ENCODE measurements around the gene NPHP1. TPM values are rescaled to one million over a fixed set of nuclear protein-coding genes. Genes with fewer than 3 reads are reported as not detected.
"Not testable (repeated sequence)": the region's sequence is repeated elsewhere in the genome, so short reads cannot be mapped to it uniquely, and the experiment has no call there.

Gene NPHP1
- total RNA-seq, 2 donors from 2014 or later: 0.28 to 0.36 TPM

- H3K27me3 Mint-ChIP-seq: peaks cover 45 to 77% of the 10 kb centered on the region in 2 donors
These were observed 90.7 kb downstream of the NPHP1 start for GRCh38 chr2:110113961-110114591.

GRCh38 chr2:110108291-110108690 is 96.5 kb downstream of the NPHP1 start:
- not testable (repeated sequence) for H3K27ac Mint-ChIP-seq; DNase-seq (ENCODE audit: low spot score); H3K36me3 Mint-ChIP-seq; H3K9me3 Mint-ChIP-seq; H3K4me1 Mint-ChIP-seq (ENCODE audit: low read depth in 2 of 2); H3K4me3 Mint-ChIP-seq; ATAC-seq
- peaks cover 28 to 75% of the 10 kb centered on the region in 2 donors for H3K27me3 Mint-ChIP-seq

More at GRCh38 chr2:110113961-110114591, 90.7 kb downstream of the NPHP1 start:
- no peaks in the 10 kb centered on the region for H3K9me3 Mint-ChIP-seq
- no peaks in the 10 kb centered on the region for H3K36me3 Mint-ChIP-seq
- ATAC-seq (peak in 1 of 2 donors; percentile 52), DNase-seq (ENCODE audit: low spot score) (no peak)
- H3K4me3 Mint-ChIP-seq: no peak overlapping the region
- no peak overlapping the region for H3K27ac Mint-ChIP-seq
- no peaks in the 10 kb centered on the region for H3K4me1 Mint-ChIP-seq (ENCODE audit: low read depth in 2 of 2)

- H3K27ac Mint-ChIP-seq: no peak overlapping the region
- DNase-seq (ENCODE audit: low spot score) (no peak), ATAC-seq (no peak)
- no peaks in the 10 kb centered on the region for H3K36me3 Mint-ChIP-seq
- no peaks in the 10 kb centered on the region for H3K9me3 Mint-ChIP-seq
- H3K4me3 Mint-ChIP-seq: no peak overlapping the region
- peaks cover 24 to 67% of the 10 kb centered on the region in 2 donors for H3K27me3 Mint-ChIP-seq
- H3K4me1 Mint-ChIP-seq (ENCODE audit: low read depth in 2 of 2): no peaks in the 10 kb centered on the region
These were observed 97.4 kb downstream of the NPHP1 start for GRCh38 chr2:110107092-110108079.

- ATAC-seq: no peak
- Mint-ChIP-seq H3K27ac (no peak overlapping the region), H3K4me1 (ENCODE audit: low read depth in 2 of 2) (no peaks in the 10 kb centered on the region), H3K4me3 (no peak overlapping the region), H3K27me3 (peaks cover 22 to 60% of the 10 kb centered on the region in 2 donors), H3K9me3 (no peaks in the 10 kb centered on the region), H3K36me3 (no peaks in the 10 kb centered on the region)
- no peak for DNase-seq (ENCODE audit: low spot score)
These were observed 98.2 kb downstream of the NPHP1 start for GRCh38 chr2:110106642-110107041.

- H3K27ac Mint-ChIP-seq: no peak overlapping the region
- no peak overlapping the region for H3K4me3 Mint-ChIP-seq
- DNase-seq (ENCODE audit: low spot score) (no peak), ATAC-seq (no peak)
- H3K36me3 Mint-ChIP-seq: no peaks in the 10 kb centered on the region
- H3K4me1 Mint-ChIP-seq (ENCODE audit: low read depth in 2 of 2): no peaks in the 10 kb centered on the region
- H3K27me3 Mint-ChIP-seq: peaks cover 20 to 52% of the 10 kb centered on the region in 2 donors
- H3K9me3 Mint-ChIP-seq: no peaks in the 10 kb centered on the region
These were observed 99.0 kb downstream of the NPHP1 start for GRCh38 chr2:110105608-110106467.

GRCh38 chr2:110105183-110105582 is 99.6 kb downstream of the NPHP1 start:
- Mint-ChIP-seq H3K27me3 (peaks cover 18 to 45% of the 10 kb centered on the region in 2 donors), H3K9me3 (no peaks in the 10 kb centered on the region), H3K36me3 (no peaks in the 10 kb centered on the region), H3K4me1 (ENCODE audit: low read depth in 2 of 2) (no peaks in the 10 kb centered on the region), H3K27ac (no peak overlapping the region), H3K4me3 (no peak overlapping the region)
- DNase-seq (ENCODE audit: low spot score) (no peak), ATAC-seq (no peak)

- no peak overlapping the region for H3K27ac Mint-ChIP-seq
- no peak for ATAC-seq
- no peaks in the 10 kb centered on the region for H3K36me3 Mint-ChIP-seq
- no peak for DNase-seq (ENCODE audit: low spot score)
- no peaks in the 10 kb centered on the region for H3K4me1 Mint-ChIP-seq (ENCODE audit: low read depth in 2 of 2)
- H3K4me3 Mint-ChIP-seq: no peak overlapping the region
- H3K9me3 Mint-ChIP-seq: no peaks in the 10 kb centered on the region
- peaks cover 12 to 37% of the 10 kb centered on the region in 2 donors for H3K27me3 Mint-ChIP-seq
These were observed 100.6 kb downstream of the NPHP1 start for GRCh38 chr2:110104025-110104771.

- ATAC-seq (no peak), DNase-seq (ENCODE audit: low spot score) (no peak)
- no peaks in the 10 kb centered on the region for H3K36me3 Mint-ChIP-seq
- H3K27me3 Mint-ChIP-seq: peaks cover 10 to 32% of the 10 kb centered on the region in 2 donors
- H3K4me3 Mint-ChIP-seq: no peak overlapping the region
- H3K4me1 Mint-ChIP-seq (ENCODE audit: low read depth in 2 of 2): no peaks in the 10 kb centered on the region
- H3K27ac Mint-ChIP-seq: no peak overlapping the region
- no peaks in the 10 kb centered on the region for H3K9me3 Mint-ChIP-seq
These were observed 101.5 kb downstream of the NPHP1 start for GRCh38 chr2:110103061-110103961.

- Mint-ChIP-seq H3K4me1 (ENCODE audit: low read depth in 2 of 2) (no peaks in the 10 kb centered on the region), H3K4me3 (no peak overlapping the region), H3K36me3 (no peaks in the 10 kb centered on the region), H3K9me3 (no peaks in the 10 kb centered on the region), H3K27me3 (peaks cover 5 to 25% of the 10 kb centered on the region in 2 donors), H3K27ac (no peak overlapping the region)
- ATAC-seq (no peak), DNase-seq (ENCODE audit: low spot score) (no peak)
These were observed 102.7 kb downstream of the NPHP1 start for GRCh38 chr2:110101901-110102803.

- no peak overlapping the region for H3K4me3 Mint-ChIP-seq
- ATAC-seq: no peak
These were observed 103.5 kb downstream of the NPHP1 start for GRCh38 chr2:110101280-110101844.

GRCh38 chr2:110100880-110101279 is 103.9 kb downstream of the NPHP1 start:
- not testable (repeated sequence) for H3K9me3 Mint-ChIP-seq; H3K27ac Mint-ChIP-seq; H3K4me1 Mint-ChIP-seq (ENCODE audit: low read depth in 2 of 2); H3K36me3 Mint-ChIP-seq; DNase-seq (ENCODE audit: low spot score); H3K4me3 Mint-ChIP-seq
- ATAC-seq: peak in 1 of 2 donors; percentile 8
- H3K27me3 Mint-ChIP-seq: peaks cover 5 to 18% of the 10 kb centered on the region in 2 donors

More at GRCh38 chr2:110101280-110101844, 103.5 kb downstream of the NPHP1 start:
- Mint-ChIP-seq H3K36me3 (no peaks in the 10 kb centered on the region), H3K27ac (no peak overlapping the region), H3K9me3 (no peaks in the 10 kb centered on the region), H3K27me3 (peaks cover 5 to 21% of the 10 kb centered on the region in 2 donors), H3K4me1 (ENCODE audit: low read depth in 2 of 2) (no peaks in the 10 kb centered on the region)
- no peak for DNase-seq (ENCODE audit: low spot score)

All from natural killer cell treated with Interleukin-12 subunit alpha and Interleukin-12 subunit beta and Interleukin-15 and Interleukin-18, amount 100 ng/mL, for 72 hours (primary cell).